GM18505 (cell line): ENCODE data around the gene SULF2.
A peak's percentile ranks its signal among the peaks of the same experiment; 100 is the strongest.

ENCODE experiments used
- ATAC-seq: cut with Tn5 transposase; IDR thresholded peaks from one replicate; pipeline ENCODE4 v1.9.1; 2021; ENCODE audit not compliant: unreplicated experiment
- POLR2A ChIP-seq: IDR thresholded peaks from 4 replicates; pipeline ENCODE4 v1.6.1; 2011; ENCODE audit warnings: borderline replicate concordance; ENCODE audit not compliant: insufficient read depth, insufficient read length; ENCODE audit errors: extremely low read depth

The SULF2 gene

DNA sequence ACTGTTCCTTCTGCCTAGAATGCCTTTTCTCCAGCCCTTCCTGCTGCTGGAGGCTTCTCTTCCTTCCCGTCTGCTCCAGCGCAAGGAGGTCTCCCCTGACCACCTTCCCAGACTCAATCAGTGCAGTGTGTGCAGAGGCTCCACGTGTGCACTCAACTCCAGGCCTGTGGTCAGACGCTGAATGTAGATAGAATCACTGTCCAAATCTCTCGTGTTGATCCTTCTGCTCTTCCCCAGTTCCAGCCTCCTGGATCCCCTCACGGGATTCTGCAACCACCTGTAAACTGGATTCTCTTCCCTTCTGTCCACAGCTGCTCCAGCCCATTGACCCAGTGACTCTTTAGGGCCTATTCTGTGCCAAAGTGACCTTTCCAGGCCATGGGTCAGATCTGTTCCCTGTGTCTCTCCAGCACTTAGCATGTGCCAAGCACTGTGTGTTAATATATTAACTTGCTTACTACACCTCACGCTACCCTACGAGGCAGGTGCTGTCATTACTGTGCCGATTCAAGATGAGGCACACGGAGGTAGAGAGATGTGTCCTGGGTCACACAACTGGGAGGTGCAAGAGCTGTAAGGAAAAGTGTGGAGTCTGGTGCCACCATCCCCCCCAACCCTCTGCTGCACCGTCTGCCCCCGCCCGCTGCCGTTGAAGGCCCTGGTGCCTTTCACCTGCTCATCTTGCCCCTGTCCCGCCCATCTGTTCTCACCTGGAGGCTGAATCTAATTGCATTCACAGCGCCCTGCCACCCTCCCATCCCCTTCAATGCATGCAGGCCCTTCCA is 112.2 kb downstream of the SULF2 start:
- no peak for ATAC-seq
- no peak for TF ChIP-seq POLR2A

GRCh38 chr20:47672166-47672565 is 113.1 kb downstream of the SULF2 start:
- no peak for ATAC-seq
- TF ChIP-seq POLR2A, result no peak

- no peak for TF ChIP-seq POLR2A
- ATAC-seq, result no peak
These were observed 114.4 kb downstream of the SULF2 start for GRCh38 chr20:47670913-47671312.

DNA sequence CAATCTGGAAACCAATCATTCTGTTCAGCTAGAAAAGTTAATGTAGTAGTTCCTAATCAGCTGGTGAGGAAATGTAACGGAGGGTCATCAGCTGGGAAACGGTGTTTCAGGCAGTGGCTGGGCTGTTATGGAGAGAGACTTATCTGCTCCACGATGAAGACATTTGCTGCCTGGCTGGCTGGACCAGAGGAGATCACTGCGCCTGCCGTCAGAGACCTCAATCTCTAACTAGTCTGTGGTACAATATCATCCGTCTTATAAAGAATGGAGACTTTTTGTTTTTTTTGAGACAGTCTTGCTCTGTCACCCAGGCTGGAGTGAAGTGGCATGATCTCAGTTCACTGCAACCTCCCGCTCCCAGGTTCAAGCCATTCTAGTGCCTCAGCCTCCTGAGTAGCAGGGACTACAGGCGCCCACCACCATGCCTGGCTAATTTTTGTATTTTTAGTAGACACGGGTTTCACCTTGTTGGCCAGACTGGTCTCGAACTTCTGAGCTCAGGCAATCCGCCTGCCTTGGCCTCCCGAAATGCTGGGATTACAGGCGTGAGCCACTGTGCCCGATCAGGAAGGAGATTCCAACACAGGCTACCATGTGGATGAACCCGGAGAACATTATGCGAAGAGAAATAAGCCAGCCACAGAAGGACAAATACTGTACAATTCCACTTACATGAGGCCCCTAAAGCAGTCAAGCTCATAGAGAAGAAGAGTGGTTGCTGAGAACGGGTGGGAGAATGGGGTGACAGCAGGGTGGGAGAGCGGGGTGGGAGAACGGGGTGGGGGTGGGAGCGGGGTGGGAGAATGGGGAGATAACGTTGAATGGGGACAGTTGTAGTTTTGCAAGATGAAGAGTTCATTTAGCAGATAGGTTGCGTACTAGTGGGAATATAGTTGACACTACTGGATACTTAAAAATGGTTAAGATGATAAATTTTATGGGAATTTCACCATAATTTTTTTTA is 115.1 kb downstream of the SULF2 start:
- ATAC-seq, result no peak
- TF ChIP-seq POLR2A, result no peak

DNA sequence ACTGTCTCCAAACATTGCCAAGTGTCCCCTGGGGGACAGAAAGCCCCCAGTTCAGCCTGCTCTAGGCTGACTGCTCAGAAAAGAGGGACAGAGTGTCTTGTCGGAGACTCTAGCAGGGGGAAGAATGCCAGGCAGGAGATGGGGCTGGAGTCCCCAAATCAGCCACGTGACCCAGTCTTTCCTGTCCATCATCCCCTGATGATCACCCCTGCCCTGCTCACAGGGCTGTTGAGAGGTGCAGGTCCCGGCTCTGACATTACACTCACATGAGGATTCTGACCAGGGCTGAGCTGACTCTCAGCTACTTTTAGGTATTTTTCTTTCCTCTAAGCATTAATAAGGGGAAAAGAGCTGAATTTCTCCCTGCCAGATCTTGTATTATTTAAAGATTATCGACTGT is 115.8 kb downstream of the SULF2 start:
- no peak for TF ChIP-seq POLR2A
- no peak for ATAC-seq

GRCh38 chr20:47669152-47669425 is 116.2 kb downstream of the SULF2 start:
- ATAC-seq, result no peak
- TF ChIP-seq POLR2A, result no peak

DNA sequence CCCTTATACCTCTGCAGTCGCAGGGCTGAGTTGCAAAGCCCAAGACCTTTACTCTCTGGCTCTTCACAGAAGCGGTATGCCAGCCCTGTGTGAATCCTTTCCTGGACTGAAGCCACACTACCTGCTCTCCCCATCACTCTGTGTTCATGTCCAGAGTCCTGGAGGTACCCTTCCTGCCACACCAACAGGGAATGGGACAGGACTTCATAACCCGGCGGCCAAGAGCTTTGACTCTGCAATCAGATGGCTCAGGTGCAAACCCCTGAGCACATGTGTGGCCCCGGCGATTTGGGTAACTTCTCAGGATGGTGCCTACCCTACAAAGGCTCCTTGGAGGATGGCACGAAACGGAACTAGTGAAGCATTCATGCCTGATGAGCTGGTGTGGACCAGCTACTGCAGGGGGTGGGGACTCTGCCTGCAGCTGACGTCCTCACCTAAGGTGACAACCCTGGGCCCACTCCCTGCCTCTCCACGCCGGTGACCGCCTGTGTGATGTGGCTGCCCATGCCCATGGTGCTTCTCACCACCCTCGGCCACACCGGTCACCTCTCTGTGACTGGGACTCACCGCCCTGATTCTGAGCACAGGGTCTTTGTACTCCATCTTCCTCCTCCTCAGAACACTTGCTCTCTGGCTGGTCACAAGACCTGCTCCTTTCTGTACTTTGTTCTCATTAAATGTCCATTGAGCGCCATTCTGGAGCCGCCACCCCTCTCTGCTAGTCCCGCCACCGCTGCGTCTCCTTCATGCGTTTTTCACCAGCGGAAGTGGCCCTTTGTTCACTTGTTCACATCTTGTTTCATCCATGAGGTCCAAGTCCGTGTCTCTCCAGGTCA is 116.7 kb downstream of the SULF2 start:
- TF ChIP-seq POLR2A, result no peak
- ATAC-seq, result no peak

GRCh38 chr20:47667531-47668312 is 117.6 kb downstream of the SULF2 start:
- ATAC-seq, result no peak
- peak; percentile 23 for TF ChIP-seq POLR2A

DNA sequence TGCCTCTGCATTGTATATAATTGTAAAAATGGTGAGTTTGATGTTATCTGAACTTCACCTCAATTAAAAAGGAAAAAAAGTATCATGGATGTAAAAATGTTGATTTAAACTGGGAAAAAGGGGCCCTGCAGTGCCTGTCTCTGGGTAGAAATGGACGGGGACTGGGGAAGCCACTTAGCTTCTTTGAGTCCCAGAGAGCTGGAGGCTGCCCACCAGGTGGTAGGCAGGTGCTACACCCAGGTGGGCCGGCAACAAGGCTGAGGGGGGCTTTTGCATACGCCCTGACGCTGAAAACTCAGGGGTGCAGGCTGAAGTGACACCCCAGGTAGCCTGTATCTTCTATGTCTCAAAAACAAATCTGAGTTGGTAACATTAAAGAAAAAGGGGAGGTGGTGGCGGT is 118.2 kb downstream of the SULF2 start:
- no peak for TF ChIP-seq POLR2A
- no peak for ATAC-seq

DNA sequence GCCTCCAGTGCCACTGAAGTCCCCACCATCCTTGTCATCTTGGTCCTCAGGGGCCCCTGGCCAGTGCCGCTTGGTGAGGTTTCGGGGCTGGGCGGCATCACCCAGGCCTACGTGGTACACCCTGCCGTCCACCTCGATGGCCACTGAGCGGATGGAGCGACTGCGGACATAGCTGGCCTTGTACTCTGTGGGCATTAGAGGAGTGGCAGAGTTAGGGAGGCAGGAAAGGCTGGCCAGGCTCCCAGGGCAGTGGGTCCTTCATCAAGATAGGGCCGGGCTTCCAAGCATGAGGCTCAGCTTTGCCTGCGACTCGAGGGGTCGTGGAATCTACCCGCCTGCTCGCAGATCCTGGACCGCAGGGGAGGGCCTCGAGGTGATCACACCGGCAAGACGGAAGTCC is 119.0 kb downstream of the SULF2 start:
- TF ChIP-seq POLR2A, result no peak
- no peak for ATAC-seq

DNA sequence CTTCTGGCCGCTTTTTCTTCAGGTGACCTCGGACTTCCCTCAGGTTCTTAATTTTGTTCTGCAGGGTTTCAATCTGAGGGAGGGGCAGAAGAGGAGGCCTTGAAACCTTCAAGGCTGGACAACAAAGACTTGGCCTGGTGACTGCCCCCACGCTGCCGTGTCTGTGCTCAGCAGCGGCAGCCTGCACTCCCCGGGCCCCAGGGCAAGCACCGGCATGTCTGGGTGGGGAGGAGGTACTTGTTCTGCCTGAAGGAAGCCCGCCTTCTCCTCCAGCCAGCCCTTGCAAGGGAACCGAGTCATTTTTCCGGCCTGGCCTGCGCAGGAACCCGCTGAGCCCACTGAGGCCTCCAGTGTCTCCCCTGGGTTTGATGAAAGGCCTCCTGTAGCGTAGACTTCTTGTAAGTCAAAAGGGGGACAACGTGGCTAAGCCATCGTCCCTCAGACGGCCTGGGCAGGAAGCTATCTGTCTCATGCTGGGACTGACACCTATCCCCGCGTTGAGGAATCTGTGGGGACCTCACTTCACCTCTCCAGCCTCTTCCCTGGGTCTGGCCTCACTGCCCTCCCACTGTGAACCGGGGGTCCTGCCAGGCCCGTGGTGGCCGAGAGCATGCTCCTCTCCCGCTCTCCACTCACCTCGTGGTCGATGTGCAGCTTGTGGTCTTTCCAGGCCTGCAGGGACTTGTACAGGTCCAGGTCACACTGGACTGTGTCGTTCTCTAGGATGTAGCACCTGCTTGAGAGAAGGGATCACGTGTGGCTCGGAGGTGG is 119.9 kb downstream of the SULF2 start:
- no peak for ATAC-seq
- TF ChIP-seq POLR2A, result peak; percentile 12

DNA sequence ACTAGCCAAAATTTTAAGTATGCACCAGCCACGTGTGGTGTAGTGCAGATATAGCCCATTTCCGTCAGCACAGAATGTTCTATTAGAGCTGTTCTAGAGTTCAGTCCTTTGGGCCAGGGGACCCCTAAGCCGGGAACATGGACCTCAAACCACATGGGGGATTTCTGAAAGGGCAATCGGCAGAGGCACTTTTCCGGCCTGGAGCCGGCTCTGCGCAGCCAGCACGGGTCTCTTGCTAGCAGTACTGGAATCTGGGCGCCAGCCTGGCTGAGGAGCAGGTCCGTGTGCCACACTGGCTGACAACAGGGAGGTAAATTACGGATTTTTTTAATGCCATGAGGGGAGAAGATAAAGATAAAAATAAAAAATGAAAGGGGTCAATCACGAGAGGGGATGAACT is 120.5 kb downstream of the SULF2 start:
- TF ChIP-seq POLR2A, result no peak
- no peak for ATAC-seq
